ENCODE measurements around the gene DPEP2.
A peak's percentile ranks its signal among the peaks of the same experiment; 100 is the strongest.
"Not testable (repeated sequence)": the region's sequence is repeated elsewhere in the genome, so short reads cannot be mapped to it uniquely, and the experiment has no call there.

Gene DPEP2, protein sequence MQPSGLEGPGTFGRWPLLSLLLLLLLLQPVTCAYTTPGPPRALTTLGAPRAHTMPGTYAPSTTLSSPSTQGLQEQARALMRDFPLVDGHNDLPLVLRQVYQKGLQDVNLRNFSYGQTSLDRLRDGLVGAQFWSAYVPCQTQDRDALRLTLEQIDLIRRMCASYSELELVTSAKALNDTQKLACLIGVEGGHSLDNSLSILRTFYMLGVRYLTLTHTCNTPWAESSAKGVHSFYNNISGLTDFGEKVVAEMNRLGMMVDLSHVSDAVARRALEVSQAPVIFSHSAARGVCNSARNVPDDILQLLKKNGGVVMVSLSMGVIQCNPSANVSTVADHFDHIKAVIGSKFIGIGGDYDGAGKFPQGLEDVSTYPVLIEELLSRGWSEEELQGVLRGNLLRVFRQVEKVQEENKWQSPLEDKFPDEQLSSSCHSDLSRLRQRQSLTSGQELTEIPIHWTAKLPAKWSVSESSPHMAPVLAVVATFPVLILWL

DNA sequence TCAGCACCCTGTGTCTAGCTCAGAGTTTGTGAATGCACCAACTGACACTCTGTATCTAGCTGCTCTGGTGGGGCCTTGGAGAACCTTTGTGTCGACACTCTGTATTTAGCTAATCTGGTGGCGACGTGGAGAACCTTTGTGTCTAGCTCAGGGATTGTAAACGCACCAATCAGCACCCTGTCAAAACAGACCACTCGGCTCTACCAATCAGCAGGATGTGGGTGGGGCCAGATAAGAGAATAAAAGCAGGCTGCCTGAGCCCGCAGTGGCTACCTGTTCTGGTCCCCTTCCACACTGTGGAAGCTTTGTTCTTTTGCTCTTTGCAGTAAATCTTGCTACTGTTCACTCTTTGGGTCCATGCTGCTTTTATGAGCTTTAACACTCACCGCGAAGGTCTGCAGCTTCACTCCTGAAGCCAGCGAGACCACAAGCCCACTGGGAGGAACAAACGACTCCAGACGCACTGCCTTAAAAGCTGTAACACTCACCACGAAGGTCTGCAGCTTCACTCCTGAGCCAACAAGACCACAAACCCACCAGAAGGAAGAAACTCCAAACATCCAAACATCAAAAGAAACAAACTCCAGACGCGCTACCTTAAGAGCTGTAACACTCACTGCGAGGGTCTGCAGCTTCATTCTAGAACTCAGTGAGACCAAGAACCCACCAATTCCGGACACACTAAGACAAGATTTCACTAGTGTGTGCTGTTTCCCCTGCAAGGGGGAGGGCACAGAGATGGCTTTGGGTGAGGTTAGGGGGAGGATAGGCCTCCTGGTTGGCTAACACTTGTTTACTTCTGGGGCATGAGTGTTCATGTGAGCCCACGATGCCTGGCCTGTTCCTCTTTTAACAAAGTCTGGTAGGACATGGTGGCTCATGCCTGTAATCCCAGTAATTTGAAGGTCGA lies at the start of gene DPEP2:
Gene DPEP2, minus strand, starts transcription at position 706 of the 910 bp plus-strand sequence. CDS start 6,272 bp downstream, outside the sequence.
- DNase-seq (ENCODE audit: low spot score): not testable (repeated sequence)

DNA sequence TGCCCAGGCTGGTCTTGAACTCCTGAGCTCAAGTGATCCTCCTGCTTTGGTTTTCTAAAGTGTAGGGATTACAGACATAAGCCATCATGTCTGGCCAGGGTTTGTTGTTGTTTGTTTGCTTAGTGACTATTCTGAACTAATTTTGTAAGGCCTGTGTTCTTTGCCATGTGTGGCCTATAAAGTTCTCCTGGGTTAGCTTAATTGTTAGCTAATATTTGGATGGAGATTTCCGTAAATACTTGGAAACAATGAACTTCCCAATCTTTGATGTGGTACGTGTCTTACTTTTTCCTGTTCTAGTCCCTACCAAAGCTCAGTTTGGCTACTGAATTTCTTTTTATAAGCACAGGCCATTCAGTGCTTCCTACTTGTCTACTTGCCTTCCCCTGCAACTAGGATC lies 48.7 kb upstream of the DPEP2 start:
- DNase-seq (ENCODE audit: low spot score): no peak

DNA sequence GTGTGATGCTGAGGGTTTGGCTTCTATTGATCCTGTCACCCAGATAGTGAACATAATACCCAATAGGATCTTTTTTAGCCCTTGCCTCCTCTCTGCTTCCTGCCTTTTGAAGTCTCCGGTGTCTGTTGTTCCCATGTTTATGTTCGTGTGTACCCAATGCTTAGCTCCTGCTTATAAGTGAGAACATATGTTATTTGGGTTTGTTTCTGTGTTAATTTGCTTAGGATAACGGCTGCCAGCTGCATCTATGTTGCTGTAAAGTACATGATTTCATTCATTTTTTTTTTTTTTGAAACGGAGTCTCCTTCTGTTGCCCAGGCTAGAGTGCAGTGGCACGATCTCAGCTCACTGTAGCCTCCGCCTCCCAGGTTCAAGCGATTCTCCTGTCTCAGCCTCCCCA lies 46.8 kb upstream of the DPEP2 start:
- no peak for DNase-seq (ENCODE audit: low spot score)

DNA sequence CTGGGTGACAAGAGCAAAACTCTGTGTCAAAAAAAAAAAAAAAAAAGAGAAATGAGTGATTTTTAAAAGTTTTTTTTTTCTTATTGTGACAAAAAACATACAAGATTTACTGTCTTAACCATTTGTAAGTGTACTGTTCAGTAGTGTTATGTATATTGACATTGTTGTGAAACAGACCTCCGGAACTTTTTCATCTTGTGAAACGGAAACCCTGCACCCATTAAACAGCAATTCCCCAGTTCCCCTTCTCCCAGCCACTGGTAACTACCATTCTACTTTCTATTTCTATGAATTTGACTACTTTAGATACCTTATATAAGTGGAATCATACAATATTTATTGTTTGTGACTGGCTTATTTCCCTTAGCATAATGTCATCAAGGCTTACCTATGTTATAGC lies 42.5 kb upstream of the DPEP2 start:
- DNase-seq (ENCODE audit: low spot score): no peak

DNA sequence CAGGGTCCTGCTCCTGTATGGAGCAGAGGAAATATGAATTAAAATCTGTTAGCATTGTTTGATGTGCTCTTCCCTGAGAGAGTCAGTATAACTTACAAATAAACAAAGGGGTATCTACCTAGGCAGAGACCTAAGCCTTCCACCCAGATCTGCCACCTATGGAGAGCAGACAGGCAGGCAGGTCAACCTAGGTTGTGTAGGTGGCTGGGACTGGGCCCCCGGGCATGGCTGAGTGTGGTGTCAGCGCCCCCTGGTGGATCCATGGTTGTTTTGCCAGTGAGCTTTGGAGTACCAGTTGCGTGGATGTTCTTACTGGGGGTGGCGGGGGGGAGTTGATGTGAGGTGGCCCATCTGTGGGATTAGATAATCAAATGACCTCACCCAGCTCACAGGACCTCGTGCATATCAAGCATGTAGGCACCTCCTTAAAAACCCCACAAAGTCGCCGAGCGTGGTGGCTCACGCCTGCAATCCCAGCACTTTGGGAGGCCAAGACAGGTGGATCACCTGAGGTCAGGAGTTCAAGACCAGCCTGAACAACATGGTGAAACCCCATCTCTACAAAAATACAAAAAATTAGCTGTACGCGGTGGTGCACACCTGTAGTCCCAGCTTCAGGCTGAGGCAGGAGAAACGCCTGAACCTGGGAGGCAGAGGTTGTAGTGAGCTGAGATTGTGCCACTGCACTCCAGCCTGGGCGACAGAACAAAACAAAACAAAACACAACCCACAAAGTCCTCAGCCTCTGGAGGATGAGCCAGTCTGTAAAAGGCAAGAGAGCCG lies 41.4 kb upstream of the DPEP2 start:
- DNase-seq (ENCODE audit: low spot score): peak; percentile 81

DNA sequence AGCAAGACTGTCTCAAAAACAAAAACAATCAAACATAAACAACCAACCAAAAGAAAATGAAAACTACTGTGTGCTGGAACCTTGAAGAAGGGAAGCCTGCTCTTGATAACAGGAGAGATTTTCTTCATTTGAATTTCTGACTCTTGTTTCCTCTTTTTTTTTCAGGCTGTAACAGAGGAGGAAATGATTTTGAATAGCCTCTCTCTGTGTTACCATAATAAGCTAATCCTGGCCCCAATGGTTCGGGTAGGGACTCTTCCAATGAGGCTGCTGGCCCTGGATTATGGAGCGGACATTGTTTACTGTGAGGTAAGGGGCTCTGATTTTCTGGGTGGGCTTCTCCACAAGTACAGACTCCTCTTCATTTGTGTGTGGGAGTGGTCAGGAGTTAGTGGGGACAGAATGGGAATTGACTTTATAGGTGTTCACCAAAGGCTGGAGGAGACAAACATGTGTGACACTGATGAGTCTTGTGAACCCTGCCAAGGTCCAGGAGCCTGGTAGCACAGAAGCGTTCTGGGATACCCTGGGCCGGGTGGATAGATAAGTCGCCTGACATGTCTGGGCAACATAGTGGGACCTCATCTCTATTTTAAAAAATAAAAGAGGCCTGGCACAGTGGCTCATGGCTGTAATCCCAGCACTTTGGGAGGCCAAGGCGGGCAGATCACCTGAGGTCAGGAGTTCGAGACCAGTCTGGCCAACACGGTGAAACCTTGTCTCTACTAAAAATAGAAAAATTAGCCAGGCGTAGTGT lies 38.7 kb upstream of the DPEP2 start:
- no peak for DNase-seq (ENCODE audit: low spot score)

DNA sequence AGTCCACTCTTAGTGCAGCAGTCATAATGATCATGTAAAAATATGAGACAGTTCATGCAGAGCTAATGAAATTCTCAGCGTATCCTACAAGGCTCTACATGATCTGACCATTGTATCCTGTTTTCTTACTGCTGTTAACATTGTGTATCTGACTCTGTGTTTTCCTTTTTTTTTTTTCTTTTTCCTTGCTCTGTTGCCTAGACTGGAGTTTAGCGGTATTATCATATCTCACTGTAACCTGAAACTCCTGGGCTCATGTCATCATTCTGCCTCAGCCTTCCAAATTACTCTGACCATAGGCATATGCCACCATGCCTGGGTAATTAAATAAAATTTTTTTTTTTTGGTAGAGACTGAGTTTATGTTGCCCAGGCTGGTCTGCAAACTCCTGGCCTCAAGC lies 35.9 kb upstream of the DPEP2 start:
- DNase-seq (ENCODE audit: low spot score): no peak

DNA sequence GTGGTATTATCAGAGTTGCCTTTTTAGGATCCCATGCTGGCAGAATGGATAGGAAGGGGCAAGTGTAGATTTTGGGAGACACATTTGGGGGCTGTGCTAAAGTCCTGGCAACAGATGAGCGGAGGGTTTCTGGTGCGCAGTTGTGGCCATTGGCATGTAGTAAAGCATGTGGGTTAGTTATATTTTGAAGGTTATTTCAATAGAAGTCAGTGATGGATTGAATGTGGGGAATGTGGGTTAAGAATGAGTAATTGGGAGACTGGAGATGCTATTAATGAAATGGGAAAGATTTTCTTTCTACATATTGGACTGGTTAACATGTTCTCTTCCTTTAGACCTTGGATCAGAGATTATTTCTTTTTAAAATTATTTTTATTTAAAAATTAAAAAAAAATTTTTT lies 33.8 kb upstream of the DPEP2 start:
- no peak for DNase-seq (ENCODE audit: low spot score)

DNA sequence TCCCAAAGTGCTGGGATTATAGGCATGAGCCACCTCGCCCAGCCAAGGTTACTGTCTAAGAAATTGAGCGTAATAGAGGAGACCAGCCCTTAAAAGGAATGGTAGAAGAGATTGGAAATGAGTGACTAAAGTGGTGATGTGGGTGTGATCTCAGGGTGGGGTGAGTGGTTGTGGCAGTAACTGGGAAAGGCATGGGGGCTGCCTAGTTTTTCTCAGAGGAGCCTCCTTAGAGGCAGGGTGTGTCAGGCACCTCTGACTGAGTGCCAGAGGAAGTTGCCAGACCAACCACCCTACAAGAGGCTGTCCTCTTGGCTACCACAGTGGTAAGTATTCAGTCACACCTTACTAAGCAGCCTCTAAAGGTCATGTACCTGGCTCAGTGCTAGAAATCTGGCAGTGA lies 32.7 kb upstream of the DPEP2 start:
- no peak for DNase-seq (ENCODE audit: low spot score)

DNA sequence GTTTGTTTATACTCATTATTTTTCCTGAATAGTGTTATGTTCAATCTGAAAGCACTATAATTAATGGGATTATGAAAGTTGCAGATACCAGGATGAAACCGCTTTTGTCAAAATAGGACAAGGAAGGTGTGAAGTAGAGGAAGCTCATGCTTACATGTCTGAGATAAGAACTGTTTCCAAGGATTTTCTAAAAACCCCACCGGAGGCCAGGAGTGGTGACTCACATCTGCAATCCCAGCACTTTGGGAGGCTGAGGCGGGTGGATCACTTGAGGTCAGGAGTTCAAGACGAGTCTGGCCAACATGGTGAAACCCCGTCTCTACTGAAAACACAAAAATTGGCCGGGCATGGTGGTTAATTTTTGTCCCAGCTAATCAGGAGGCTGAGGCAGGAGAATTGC lies 30.8 kb upstream of the DPEP2 start:
- DNase-seq (ENCODE audit: low spot score): not testable (repeated sequence)

DNA sequence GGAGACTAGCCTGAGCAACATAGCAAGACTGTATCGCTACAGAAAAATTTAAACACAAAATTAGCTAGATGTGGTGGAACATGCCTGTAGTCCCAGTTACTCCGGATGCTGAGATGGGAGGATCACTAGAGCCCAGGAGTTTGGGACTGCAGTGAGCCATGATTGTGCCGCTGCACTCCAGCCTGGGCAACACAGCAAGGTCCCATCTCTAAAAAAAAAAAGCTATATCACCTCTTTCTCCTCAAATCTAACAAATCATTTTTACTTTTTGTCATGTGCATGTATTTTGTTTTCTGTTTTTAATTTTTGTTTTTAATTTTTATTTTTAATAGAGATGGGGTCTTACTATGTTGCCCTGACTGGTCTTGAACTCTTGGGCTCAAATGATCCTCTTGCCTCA lies 29.7 kb upstream of the DPEP2 start:
- DNase-seq (ENCODE audit: low spot score): no peak

DNA sequence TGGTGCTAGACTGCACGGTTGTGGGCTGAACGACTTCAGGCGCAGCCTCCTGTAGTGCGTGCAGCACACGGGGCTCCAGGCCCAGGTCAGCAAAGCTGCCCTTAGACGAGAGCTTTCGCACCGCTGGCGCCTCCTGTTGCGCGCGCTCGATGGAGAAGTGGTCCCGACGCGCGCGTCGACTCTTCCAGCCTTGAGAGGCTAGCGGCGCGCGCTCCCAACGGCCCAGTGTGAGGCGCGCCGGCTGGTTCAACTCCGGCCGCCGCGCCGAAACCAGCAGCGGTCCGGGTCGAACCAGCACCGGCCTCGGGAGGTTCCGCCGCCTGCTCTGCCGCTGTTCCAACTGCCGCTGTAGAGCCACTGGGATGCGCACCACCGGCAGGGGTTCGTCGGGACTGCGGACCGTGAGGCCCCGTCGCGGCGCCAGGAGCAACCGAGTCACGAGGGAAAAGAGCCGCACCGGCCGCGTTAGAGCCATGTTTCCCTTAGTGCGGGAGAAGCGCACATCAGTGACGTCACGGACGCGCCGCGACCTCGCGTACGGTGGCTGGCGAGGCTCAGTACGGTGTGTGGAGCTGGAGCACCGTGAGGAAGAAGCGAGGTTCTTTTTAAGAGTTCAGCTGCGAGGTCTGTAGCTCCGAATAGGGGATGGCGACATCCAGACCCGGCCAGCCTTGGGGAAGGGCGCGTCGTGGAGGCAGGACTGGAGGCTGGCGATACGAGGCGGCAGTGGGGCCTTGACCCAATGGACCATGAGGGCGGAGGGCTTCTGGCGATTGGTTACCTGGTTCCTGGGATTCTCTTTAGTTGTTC lies 23.6 kb upstream of the DPEP2 start, which contains the start of the genes DDX28 and DUS2:
Gene DDX28, minus strand, starts transcription at position 505 of the 810 bp plus-strand sequence. Its CDS starts 30 bp downstream, at position 475.
Gene DUS2, plus strand, starts transcription at position 557 of the 810 bp plus-strand sequence. CDS start 14,740 bp downstream, outside the sequence.
- peak; percentile 92 for DNase-seq (ENCODE audit: low spot score)

DNA sequence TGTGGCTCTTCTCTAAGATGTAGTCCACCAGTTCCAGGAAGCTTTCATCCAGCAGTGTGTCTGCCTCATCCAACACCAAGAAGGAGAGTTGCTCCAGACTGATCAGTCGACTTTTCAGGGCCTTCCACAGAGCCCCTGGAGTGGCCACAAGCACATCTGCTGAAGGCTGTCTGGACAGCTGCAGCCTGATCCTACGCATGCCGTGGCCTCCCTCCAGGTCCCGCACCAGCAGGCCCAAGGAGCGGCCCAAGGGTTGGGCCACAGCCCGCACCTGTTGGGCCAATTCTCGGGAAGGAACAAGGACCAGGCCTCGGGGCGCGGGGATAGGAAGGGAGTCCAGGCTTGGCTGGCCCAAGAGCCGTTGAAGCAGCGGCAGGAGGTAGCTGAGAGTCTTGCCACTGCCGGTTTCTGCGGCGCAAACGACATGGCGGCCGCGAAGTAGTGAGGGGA lies 23.0 kb upstream of the DPEP2 start:
- DNase-seq (ENCODE audit: low spot score): no peak

DNA sequence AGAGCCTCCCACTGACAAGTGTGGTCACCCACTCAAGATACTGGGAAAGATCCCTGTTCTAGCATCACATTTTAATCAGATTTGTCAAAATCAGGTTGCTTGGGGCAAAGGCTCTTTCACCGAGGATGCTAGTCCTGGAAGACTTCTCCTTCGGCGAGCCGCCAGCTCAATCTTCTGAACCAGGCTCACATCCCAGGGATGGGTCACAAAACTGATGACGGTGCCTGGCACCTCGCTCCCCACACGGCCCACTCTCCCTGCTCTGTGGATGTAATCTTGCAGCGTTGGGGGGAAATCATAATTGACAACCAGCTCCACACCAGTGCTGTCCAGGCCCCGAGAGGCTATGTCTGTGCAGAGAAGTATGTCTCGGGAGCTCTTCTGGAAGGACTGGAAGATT lies 22.2 kb upstream of the DPEP2 start:
- no peak for DNase-seq (ENCODE audit: low spot score)

DNA sequence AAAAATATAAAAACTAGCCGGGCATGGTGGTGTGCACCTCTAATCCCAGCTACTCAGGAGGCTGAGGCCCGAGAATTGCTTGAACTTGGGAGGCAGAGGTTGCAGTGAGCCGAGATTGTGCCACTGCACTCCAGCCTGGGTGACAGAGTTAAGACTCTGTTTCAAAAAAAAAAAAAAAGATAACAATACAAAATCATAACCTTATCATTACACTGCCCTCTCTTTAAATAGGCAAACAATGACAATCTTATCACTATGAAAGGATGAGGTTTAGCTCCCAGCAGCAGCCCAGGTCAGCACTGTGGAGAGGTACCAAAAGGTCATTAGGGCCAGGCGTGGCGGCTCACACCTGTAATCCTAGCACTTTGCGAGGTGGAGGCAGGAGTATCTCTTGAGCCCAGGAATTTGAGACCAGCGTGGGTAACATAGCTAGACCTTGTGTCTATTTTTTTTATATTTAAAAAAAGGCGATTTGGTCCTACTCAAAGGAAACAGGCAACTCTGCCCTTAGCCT lies 19.9 kb upstream of the DPEP2 start:
- no peak for DNase-seq (ENCODE audit: low spot score)

DNA sequence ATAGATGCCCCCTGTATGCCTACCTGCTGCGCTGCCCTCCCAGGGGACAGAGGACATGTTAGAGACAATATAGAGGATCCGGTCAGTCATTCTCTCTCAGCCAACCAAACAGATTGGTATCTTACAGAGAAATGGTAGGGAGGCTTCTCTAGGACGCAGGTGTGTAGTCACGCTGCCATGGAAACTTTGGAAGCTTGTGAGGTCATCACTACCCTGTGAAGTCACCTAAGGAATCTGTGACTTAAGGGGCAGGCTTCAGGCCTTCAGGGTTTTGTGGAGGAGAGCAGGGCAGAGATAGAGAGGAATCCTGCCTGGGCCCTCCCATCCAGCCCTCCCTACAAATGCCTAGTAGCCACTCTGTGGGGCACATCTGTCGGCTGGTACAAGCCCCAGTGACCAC lies 16.4 kb upstream of the DPEP2 start, which contains the start of gene DPEP2NB:
Gene DPEP2NB, minus strand, starts transcription at position 231 of the 400 bp plus-strand sequence. Its CDS starts 141 bp downstream, at position 90.
- no peak for DNase-seq (ENCODE audit: low spot score)

DNA sequence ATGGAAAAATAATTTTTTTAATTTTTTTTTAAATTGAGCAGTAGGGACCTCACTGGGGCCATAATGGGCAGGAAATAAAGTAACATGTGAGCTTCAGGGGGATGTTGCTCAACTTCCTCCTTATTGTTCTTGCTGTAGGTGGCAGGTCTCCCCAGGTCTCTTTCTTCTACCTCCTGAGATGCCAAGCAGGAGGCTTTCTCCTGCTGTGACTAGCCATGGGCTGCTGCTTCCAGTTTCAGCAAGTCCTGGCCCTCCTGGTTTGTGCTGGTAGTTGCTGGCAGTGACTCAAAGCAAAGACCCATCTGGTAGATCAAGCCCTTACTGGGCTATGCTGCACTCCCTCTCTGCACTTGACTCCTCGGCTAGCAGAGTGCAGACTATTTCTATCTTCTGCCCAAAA lies 14.2 kb upstream of the DPEP2 start:
- DNase-seq (ENCODE audit: low spot score): no peak

DNA sequence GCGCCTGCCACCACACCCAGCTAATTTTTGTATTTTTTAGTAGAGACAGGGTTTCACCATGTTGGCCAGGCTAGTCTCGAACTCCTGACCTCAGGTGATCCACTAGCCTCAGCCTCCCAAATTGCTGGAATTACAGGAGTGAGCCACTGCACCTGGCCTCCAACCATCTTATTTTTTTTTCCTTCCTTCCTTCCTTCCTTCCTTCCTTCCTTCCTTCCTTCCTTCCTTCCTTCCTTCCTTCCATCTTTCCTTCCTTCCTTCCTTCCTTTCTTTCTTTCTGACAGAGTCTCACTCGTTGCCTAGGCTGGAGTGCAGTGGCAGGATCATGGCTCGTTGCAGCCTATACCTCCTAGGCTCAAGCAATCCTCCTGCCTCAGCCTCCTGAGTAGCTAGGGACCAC lies 10.6 kb upstream of the DPEP2 start:
- not testable (repeated sequence) for DNase-seq (ENCODE audit: low spot score)

DNA sequence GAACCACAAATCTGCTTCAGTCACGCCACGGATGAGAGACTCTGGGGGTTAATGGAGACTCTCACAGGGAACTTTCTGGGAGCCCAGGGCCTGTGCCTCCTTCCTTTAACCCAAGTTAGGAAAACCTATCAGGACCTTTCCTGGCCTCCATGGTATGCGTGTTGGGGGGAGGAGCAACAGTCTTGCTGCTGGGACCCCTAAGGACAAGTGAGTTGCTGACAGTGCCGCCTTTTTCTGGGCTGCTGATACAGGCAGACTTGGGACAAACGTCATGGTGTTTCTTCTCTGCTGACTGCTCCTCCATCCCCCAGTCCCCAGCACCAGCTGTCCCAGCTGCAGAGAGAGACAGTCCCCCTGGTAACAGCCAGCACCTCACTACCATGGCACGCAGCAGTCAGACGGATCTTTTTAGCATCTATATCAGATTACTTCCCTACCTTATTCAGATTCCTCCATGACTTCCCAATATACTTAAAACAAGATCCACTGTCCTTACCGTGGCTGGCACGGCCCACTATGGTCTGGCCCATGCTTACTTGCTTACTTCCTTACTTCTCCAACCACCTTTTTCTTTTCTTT lies 10.0 kb upstream of the DPEP2 start:
- DNase-seq (ENCODE audit: low spot score): no peak

Data from GM03348 (cell line).